SK-MEL-5 (cell line): ENCODE results near the gene OR52N4. TPM values are rescaled to one million over a fixed set of nuclear protein-coding genes. Genes with fewer than 3 reads are reported as not detected.
"Not testable (repeated sequence)": the region's sequence is repeated elsewhere in the genome, so short reads cannot be mapped to it uniquely, and the experiment has no call there.

Experiments
- DNase-seq: peaks from one replicate; pipeline ENCODE4 v3.0.0-alpha.2; 2016; ENCODE audit warnings: low read depth, low spot score
- in situ Hi-C: cut with HindIII; loops from 2 replicates; pipeline ENCODE4 v1.10.0; 2016; ENCODE audit warnings: low sequenced_read_pairs, high pct_unique_total_duplicates, low pct_unique_long_range_greater_than_20kb
- polyA plus RNA-seq, 2 experiments: library from polyadenylated mRNA; depleted of rRNA; stranded (reverse); fragments of >200 nt; gene quantifications; 2 replicates each; pipeline ENCODE4 v1.2.3, GENCODE V29; 2015
- total RNA-seq: library from RNA; depleted of rRNA; stranded (reverse); fragments of >200 nt; shearing (Covaris generic); gene quantifications from 2 replicates; pipeline ENCODE4 v1.2.3, GENCODE V29; 2014; rRNA removed

The OR52N4 gene
- not detected in 2 replicates for total RNA-seq
- polyA plus RNA-seq (2015; cell fraction: cytosol; rRNA removed), result not detected in 2 replicates
- not detected in 2 replicates for polyA plus RNA-seq (2015; cell fraction: nucleus; rRNA removed)

- in situ Hi-C loops, result no loop called here
- no peak for DNase-seq
Measured at GRCh38 chr11:5753943-5754342, at the start of gene OR52N4. TSS of gene OR52N4 (plus strand) at chr11:5754243. CDS start at chr11:5754741, 498 bp downstream.

- in situ Hi-C loops, result no loop called here
- DNase-seq, result no peak
Measured at GRCh38 chr11:5705688-5706087, 48.4 kb upstream of the OR52N4 start.

GRCh38 chr11:5712507-5712906, 41.5 kb upstream of the OR52N4 start:
- no peak for DNase-seq
- in situ Hi-C loops, result no loop called here

DNA sequence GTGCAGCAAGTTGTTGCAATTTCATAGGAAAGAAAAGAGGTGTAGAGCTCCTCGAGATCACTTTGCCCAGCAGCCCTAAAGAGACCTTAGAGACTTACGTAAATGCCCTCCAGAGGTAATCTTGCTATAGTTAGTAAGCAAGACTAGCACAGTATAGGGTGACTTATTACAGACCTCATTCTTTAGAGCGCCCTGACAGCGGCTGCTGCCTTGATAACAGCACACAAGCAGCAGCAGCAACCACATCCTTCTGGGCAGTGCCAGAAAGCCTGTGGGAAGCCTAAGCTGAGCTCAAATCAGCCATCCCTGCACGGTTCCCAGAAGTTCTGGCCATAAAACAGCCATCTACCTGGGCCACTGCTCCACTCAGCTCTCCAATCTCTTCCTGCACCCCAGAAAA, 40.3 kb upstream of the OR52N4 start:
- in situ Hi-C loops, result no loop called here
- DNase-seq, result no peak

- in situ Hi-C loops, DNase-seq: not testable (repeated sequence)
Measured at GRCh38 chr11:5716518-5716917, 37.5 kb upstream of the OR52N4 start.

GRCh38 chr11:5719703-5720495, 34.1 kb upstream of the OR52N4 start:
- no peak for DNase-seq
- in situ Hi-C loops, result no loop called here

- in situ Hi-C loops, result no loop called here
- DNase-seq, result no peak
Measured at GRCh38 chr11:5722622-5723021, 31.4 kb upstream of the OR52N4 start.

DNA sequence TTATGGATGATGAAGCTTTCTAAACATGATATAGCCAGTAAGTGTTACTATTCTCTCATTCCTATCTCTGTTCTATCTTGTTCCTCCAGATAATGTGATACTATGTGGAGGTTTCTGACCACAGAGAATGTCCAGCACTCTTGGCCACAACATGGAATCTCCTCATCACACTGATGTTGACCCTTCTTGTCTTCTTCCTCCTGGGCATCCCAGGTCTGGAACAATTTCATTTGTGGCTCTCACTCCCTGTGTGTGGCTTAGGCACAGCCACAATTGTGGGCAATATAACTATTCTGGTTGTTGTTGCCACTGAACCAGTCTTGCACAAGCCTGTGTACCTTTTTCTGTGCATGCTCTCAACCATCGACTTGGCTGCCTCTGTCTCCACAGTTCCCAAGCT, 27.7 kb upstream of the OR52N4 start:
- DNase-seq, result no peak
- in situ Hi-C loops, result no loop called here

DNA sequence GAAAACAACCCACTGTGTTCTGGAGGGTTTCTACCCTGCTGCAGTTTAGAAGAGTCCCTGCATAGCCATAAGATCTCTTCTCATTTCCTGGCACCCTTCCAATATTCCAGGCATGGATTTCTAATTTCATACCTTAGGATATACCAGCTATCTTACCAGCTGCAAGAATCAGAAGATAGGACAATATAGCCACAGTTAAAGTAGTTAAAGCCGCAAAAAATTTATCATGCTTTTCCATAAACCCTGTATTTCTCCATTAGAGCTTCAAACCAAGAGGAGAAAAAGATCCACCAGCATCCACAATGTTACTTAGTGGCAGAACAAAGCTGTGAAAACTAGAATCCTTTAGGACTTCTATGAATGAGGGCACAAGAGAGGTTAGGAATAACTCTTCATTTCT, 26.4 kb upstream of the OR52N4 start:
- no peak for DNase-seq
- in situ Hi-C loops, result no loop called here

DNA sequence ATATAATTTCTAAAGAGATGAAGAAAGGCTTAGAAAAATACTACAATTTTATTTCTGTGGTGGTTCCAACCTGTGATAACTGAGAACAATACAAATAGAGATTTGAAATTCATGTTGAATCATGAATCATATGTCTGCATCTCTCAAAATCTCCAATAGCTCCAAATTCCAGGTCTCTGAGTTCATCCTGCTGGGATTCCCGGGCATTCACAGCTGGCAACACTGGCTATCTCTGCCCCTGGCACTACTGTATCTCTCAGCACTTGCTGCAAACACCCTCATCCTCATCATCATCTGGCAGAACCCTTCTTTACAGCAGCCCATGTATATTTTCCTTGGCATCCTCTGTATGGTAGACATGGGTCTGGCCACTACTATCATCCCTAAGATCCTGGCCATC, 17.6 kb upstream of the OR52N4 start, which contains the start of gene OR56B1:
TSS of gene OR56B1 (plus strand) at position 53 of the 400 bp plus-strand sequence. CDS start at position 122, 69 bp downstream.
- DNase-seq, result no peak
- in situ Hi-C loops, result no loop called here

DNA sequence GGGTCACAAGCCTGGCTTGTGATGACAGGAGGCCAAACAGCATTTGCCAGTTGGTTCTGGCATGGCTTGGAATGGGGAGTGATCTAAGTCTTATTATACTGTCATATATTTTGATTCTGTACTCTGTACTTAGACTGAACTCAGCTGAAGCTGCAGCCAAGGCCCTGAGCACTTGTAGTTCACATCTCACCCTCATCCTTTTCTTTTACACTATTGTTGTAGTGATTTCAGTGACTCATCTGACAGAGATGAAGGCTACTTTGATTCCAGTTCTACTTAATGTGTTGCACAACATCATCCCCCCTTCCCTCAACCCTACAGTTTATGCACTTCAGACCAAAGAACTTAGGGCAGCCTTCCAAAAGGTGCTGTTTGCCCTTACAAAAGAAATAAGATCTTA, 17.0 kb upstream of the OR52N4 start:
- no peak for DNase-seq
- in situ Hi-C loops, result no loop called here

DNA sequence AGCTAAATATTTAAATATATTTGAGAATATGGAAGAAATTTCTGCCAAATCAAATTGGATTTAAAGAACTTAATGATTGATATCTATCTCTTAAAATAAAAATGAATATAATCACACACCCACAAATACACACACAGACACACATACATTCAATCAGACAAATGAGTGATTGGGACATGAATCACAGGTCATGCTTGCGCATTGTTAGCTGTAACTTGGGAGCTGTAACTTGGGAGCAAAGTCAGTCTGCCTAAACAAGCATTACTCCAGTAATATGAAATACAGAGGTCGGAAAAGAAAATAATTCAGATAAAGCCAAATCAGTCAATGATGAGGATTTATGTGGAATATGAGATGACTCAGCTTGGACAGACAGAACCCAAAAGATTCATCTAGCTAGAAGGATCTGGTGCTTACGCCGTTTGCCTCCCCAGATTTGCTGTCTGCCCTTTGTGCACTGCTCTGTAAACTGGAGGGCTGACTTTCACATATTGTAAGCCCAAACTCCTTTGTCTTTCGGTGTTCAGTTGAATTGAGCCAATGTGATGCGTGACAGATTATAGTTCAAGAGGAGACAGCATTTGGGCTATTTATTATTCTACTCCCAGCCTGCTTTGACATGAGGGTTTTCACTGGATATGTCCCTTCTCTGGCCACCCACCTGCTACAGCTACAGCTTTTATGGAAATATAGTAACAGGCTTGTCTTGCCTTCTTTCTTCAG, 16.2 kb upstream of the OR52N4 start:
- in situ Hi-C loops, result no loop called here
- DNase-seq, result no peak

- in situ Hi-C loops, result no loop called here
- DNase-seq, result no peak
Measured at GRCh38 chr11:5738431-5738830, 15.6 kb upstream of the OR52N4 start.

DNA sequence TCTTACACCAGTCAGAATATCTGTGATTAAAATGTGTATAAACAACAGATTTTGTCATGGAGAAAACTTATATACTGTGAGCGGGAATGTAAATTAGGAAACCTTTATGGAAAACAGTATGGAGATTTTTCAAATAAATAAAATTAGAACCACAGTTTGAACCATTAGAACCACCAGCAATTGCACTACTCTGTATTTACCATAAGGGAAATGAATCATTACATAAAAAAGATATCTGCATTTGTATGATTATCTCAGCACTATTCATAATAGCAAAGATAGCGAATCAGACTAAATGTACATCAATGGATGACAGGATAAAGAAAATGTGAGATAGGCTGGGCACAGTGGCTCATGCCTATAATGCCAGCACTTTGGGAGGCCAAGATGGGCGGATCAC, 7.4 kb upstream of the OR52N4 start:
- no peak for DNase-seq
- in situ Hi-C loops, result no loop called here

- no peak for DNase-seq
- in situ Hi-C loops, result no loop called here
Measured at GRCh38 chr11:5749836-5750235, 4.2 kb upstream of the OR52N4 start.

GRCh38 chr11:5767056-5767455, 13.0 kb downstream of the OR52N4 start:
- in situ Hi-C loops, result no loop called here

DNA sequence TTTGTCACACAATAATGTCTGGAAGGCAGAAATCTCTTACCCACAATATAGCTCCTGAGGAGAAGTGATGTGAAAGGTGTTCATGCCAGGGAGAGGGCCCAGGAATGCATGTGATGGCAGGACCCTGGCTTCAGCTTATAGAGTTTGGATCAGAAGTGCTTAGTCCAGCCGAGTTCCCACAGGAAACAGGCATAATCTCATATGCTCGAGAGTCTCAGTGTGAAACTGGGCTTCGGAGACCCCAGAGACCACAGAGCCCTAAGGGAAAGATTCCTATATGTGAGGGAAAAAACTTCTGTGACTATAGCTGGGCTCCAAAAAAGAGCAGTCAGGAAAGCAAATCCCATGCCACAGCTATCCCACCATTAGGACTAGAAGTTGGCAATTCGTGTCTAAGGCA, 29.2 kb downstream of the OR52N4 start, which contains the start of gene OR52N5:
TSS of gene OR52N5 (minus strand) at position 101 of the 400 bp plus-strand sequence. CDS start 4,721 bp downstream, outside the sequence.
- DNase-seq, result no peak
- in situ Hi-C loops, result no loop called here

More at GRCh38 chr11:5767056-5767455, 13.0 kb downstream of the OR52N4 start:
- no peak for DNase-seq

DNA sequence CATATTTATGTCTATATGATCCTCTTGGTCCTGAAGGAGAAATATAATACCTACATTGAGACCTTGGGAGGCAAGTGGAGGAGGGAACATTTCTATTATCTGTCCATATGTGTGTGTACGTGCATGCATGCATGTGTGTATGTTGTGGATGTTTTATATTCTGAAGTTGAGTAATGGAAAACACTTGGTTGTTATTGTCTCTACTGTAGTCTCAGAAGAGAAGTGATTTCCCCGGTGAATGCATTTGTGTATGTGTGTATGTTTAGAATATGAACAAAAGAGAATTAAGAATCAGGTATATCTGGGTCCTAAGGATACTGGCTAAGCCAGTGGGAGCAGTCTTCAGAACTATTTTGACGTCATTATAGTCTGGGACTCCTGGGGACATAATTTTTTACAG, 37.1 kb downstream of the OR52N4 start, which contains the start of gene OR52N1:
TSS of gene OR52N1 (minus strand) at position 101 of the 400 bp plus-strand sequence. CDS start 2,449 bp downstream, outside the sequence.
- in situ Hi-C loops, result no loop called here
- DNase-seq, result no peak
